Esophagus muscularis mucosa (tissue), 3 donors: Measurements from ENCODE around the gene TUBGCP2.

Experiments
- CTCF ChIP-seq, 3 experiments: fragments of 200-600 bp in 2 of 3; fragments of 450-650 bp in 1 of 3; sonication (generic) in 2 of 3; IDR thresholded peaks; one replicate each; pipeline ENCODE4 v1.5.1; 2017 to 2019; ENCODE audit warnings: antibody characterized with exemption in 3 of 3, mild to moderate bottlenecking in 2 of 3, moderate library complexity in 1 of 3
- POLR2AphosphoS5 ChIP-seq, 2 donors: sonication (generic); formaldehyde crosslinking; IDR thresholded peaks; one replicate each; pipeline ENCODE4 v1.6.1; 2017; ENCODE audit warnings: antibody characterized with exemption in 2 of 2

- no peak for TF ChIP-seq CTCF (IDR thresholded peaks at IDR 0.05)
- TF ChIP-seq POLR2AphosphoS5 (IDR thresholded peaks at IDR 0.05): no peak
These were observed 79.2 kb downstream of the TUBGCP2 start for GRCh38 chr10:133229265-133230043.
